ENCODE results near the gene NSMCE3.
"Not testable (repeated sequence)": the region's sequence is repeated elsewhere in the genome, so short reads cannot be mapped to it uniquely, and the experiment has no call there.

Gene NSMCE3

DNA sequence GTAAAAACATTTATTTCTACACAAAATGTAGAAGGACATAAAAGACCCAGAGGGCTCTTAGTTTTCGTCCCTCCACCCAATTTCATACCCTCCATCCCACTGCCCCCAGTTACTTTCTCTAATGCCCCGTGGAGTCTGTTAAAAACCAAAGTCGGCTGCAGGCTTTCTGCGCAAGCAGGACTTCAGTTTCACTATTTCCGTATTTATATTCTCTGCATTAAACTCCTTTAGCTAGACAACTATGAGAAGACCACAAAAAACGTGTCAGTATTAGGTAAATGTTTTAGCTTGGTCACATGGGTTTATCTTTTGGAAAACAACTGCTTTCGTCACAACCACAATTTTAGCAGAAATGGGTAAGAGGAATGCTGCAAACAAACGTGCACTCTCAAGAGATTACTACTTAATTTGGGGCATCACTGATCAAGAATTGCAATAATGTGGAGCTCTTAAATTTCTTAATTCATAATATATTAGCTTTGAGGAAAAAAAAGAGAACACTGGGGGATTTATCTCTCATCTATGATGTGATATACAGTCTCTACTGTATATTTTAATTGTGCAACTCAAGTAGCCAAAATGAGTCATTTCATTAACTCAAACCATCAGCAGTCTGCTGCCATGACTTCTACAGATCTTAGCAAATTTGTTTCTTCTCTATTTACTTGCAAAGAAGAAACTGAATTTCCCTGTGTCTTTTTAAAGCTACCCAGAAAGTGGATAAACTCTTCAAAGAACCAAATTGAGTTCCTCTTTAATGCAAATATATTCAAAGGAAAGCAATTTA is 740 bp upstream of the NSMCE3 start:
- peak; percentile 22 for DNase-seq (ENCODE audit: low spot score)

DNA sequence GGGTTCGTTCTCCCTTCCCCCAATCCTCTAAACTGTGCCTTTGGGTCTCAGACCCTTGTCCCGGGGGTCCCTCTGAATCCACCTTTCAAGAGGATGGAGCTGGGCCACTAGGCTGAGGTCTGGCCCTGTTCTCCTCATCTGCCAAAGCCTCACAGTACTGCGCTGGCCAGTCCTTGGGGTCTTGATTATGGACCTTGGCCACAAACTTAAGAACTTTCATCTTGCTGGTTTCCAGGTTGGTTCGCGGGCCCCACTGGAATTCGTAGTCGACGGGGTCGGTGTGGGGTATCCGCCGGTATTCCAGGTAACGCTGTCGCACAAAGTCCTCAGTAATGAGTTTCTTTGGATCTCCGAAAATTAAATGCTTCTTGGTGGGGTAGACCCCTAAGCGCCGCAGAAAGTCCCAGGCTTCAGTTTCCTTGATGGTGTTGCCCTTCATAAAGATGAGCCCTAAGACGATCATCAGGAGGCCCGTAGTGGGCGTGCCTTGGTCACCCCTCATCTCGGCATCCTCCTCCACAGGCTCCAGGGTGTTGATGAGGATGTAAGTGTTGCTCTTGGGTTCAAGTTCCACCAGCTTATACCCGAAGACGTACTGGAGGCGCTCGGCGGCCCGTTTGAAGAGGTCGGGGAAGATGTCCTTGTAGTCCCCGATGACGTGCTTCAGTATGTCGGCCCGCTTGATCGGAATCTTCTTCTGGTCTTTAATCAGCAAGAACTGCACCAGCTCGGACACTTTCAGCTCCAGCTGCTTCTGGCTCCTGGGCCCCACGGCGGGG is 727 bp downstream of the NSMCE3 start:
- DNase-seq (ENCODE audit: low spot score): peak; percentile 52

DNA sequence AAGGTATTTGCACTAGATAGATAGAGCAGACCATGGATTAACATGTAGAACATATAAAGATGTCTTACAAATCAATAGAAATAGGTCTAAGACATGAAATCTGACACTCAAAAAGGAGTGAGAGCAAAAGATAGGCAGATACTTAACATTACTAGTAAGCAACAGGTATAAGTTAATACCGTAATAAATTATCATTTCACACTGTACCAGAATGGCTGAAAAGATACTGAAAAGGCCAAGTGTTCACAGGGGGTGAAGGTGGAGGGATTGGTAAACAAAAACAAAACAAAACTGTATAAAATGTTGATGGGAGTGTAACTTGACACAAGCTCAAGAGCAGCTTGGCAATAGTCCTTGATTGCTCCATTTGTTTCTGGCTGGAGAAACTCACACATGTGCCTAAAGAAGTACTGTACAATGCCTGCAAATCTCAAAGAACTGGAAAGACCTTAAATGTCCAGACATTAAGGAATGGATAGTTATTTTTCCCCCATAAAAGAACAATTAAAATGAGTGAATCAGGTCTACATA is 3.5 kb downstream of the NSMCE3 start:
- no peak for DNase-seq (ENCODE audit: low spot score)

DNA sequence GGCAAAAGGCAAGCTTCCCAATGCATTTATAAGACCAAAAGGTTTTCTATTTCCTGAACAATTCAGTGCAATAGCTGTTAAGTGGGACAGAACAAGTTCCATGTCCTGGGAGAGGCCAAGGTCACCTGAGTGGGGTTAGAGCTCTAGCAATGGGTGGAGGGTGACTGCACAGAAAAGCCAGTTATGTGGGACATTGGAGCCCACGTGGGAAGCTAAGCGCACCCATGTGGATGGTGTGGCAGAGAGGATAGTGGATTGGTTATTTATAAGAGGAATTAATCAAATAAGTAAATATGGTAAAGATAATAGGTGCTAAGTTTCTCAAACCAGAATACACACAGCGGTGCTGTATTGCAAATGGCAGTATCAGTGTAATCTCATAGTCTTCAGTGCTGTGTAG is 6.3 kb downstream of the NSMCE3 start:
- no peak for DNase-seq (ENCODE audit: low spot score)

DNA sequence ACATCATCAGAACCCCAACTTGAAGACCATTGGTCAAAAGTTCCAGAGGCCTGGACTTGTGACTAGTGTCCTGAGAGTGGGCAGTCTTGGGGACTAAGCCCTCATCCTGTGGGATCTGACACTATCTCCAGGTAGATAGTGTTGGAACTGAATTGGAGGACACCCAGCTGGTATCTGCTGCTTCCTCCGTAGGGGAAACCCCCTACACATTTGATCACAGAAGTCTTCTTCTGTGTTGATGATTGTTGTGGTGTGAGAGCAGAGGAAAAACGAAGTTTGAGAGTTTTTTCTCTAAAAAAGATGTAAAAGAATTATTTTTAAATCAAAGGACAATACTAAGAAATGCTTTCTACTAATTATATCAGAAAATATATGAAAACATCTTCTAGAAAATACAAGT is 6.9 kb downstream of the NSMCE3 start:
- no peak for DNase-seq (ENCODE audit: low spot score)

DNA sequence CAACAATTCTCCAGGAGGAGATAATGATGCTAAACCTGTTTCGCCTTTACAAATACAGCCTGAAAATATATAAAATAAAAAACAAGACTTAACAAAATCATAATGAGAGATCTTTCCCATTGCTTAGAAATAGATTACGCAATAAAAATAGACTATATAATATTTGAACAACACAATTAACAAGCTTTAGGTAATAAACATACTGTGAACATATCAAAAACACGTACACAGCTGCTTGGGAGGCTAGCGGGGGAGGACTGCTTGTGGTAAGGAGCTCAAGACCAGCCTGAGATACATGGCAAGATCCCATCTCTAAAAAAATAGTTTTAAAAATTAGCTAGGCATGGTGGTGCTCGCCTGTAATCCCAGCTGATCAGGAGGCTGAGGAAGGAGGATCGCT is 8.7 kb downstream of the NSMCE3 start:
- no peak for DNase-seq (ENCODE audit: low spot score)

DNA sequence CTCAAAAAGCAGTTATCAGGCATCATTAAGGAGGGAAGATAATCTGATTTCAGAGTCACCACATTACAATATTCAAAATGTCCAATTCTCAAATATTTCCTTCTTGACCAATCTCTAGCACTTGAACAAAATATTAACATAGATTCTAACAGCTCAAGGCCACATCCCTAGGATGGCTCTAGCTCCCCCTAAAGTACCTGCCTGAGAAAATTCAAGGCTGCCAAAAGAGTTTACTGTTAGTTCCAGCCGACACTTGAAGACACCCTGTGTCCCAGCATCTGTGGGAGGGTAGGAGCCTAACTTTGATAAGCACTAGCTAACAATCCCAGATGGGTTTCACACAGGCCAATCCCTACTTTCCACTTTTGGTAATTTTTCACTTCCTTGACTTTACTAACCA is 10.4 kb downstream of the NSMCE3 start:
- DNase-seq (ENCODE audit: low spot score): no peak

DNA sequence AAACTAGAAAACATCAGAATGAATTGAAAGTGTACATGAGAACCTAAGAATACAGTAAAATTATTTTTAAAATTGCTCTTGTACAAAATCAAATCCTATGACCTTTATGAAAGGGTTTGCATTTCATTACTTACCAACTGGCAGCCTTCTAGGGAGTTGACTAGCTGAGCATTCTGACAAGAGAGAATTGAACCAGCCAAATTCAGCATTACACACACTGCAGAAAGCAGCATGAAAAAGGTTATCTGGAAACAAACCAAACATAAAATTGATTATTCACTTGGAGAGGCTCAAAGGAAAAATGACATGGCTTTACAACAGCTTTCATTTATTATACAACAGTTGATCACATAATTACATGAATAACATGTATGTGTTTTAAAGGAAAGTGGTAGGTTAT is 17.4 kb downstream of the NSMCE3 start:
- no peak for DNase-seq (ENCODE audit: low spot score)

DNA sequence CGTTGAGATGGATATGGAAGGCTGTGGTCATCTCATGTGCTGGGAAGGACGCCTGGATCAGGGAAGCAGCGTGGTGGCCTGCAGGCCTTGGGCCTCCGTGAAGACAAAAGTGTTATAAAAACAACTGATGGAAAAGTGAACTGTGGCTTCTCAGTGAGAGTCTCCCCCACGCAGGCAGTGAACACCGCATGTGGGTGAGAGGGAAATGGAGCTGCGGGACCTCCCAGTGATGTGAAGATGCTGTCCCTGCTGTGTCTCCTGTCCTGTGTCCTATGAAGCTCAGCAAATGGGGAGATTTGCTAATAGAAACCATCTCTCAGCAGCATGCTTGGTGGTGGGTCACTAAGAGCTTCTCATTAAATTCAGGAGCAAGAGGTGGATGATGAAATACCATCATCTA is 25.1 kb downstream of the NSMCE3 start:
- DNase-seq (ENCODE audit: low spot score): no peak

DNA sequence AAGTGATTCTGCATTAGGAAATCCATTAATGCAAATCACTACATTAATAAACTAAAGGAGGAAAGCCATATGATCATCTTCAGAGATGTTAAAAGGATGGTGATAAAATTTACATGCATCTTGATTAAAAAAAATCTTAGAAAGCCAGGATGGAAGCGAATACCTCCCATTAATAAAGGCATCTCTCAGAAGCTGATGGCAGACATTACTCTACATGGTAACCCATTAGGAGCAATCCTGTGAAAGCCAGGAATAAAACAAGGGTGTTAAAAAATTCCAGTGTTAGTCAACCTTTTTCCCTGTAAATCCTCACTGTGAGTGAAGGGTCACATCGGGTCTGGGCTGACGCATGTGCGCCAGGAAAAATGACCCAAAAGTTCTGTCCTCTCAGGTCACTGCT is 25.5 kb downstream of the NSMCE3 start:
- DNase-seq (ENCODE audit: low spot score): no peak

DNA sequence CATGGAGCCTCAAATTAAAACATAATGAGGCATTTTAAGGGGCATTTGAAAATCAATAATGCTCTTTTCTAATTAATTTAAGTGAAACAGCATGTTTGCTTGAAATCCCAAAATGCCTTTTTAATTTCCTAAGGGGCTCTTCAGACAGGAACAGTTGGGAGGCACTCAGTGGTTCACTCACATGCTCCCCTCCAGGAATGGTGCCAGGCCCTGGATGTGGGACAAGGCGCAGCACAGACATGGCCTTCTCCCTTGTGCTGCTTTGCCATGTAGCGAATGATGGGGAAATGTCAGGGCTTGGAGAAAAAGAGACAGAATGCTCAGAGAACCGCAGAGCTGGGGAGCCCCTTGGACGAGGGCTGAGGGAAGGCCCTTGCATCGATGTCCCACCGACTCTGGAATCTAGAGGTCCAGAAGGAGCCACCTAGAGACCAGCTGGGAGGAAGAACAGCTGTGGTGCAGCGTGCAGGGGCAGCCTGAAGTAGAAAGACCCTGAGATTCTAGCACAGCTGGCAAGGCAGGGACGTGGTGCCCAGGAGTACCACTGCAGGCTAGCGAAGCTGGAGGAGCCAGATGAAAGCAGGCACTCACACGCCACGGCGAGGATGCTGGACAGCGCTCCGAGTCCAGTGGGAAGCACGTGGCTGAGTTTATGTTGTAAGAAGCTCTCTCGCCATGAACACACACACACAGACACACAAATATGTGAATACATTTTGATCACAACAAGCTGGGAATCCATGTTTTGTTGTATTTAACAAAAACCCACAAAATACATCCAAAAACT is 27.0 kb downstream of the NSMCE3 start:
- no peak for DNase-seq (ENCODE audit: low spot score)

DNA sequence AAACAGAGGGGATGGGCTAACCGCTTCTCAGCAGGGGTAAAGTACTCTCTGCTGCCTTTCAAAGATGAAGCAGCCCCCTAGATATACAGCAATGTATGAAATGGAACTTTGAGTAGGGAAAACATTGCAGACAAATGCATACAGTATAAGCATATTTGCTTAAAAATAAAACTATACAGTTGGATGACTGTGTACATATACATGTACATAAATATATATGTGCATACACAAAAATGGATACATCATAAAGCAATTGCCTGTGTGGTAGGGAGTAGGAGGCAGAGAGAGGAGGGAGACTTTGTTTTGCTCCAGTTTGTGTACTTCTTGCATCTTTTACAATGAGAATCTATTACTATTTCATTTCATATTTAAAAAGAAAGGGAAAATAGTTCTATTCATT is 28.4 kb downstream of the NSMCE3 start:
- DNase-seq (ENCODE audit: low spot score): no peak

DNA sequence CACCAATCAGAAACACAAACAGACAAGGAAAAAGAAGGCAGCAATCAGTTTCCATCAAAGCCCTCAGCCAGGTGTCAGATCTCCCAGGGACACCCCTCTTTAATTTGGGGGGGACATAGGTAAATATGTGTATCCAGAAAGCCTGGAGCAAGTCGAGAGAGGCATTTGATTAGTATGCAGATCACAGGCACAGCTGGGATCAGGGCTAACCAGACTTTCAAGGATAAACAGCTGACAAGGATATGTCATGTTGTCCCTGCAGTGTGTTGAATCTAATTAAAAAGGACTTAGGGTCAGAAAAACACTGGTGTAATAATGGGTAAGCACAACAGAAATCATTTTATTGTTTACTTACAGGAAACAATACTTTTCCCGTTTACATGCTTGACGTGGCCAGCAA is 30.2 kb downstream of the NSMCE3 start:
- no peak for DNase-seq (ENCODE audit: low spot score)

DNA sequence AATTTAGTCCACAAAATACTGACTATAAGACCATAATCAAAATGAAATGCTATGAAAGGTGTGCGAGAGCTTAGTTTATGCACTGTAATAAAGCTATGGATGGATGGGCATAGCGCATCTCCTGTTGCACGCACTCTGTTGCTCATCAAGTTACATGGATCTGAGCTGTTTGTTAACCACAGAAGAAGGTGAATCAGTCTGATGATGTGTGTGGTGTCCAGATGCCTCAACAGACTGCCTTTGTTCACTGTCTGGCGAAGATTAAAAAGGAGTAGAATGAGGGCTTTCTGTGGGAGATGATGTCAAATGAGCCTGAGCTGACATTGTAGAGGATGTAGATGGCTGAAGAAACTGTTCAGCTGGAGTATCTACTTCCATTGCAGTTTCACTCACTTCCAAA is 36.1 kb downstream of the NSMCE3 start:
- no peak for DNase-seq (ENCODE audit: low spot score)

DNA sequence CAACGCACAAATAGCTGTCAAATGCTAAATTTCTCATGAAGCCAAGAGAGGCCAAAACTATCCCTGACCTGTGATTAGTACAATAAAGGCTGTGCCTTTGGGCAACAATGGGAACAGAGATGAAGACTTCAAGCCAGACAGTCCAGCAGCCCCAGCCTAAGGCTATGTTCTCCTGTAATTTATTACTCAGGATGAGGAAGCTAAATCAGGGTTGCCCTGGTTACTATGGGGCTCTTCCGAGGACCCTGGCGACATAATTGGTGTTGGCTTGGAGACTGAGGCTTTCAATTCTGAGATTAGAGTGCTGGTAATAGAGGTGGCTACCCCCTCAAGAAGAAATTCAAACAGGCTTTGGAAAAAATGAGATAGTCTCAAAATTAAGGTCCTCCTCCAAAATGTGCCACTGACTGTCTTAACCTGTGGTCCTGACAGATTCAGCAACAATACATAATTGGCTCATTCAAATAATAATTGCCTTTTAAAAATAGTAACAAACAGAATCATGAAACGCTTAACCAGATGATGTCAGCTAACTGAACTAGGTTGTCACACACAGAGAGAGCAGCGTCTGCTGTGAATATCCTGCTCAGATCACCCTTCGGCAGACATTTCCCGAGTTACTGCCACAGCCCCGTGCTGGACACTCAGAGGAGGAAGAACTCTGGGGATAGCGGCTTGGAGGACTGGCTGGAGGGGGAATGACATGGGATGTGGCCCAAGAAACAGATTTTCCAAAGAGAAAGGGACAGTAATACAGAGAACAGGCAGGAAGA is 43.0 kb downstream of the NSMCE3 start:
- no peak for DNase-seq (ENCODE audit: low spot score)

DNA sequence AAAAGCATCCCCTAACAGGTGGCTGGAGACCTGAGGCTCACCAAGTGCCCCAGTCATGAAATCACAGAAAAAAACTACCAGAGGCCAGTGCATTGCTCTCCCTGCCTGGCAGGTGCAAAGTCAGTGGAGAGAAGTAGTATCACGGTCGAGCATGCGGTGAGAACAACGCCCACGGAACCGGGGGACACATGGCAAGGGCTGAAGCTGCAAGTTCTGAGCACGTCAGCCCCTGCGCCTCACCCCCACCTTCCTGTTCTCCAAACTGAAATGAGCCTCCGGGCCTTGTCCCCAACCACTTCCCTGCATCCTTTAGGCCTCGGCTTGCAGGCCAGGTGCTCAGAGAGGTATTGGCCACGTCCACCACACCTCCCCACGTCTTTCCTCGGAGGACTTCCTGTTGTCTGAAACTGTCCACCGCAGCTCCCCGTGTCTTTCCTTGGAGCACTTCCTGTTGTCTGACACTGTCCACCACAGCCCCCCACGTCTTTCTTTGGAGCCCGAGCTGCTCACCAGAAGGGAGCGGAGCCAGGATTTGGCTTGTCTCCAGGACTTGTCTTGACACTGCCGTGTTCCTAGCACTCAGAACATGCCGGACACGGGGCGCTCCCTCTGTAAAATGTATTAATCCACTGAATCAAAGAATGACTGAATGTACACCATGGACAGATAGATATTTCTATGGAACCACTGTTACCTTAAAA is 43.9 kb downstream of the NSMCE3 start:
- no peak for DNase-seq (ENCODE audit: low spot score)

DNA sequence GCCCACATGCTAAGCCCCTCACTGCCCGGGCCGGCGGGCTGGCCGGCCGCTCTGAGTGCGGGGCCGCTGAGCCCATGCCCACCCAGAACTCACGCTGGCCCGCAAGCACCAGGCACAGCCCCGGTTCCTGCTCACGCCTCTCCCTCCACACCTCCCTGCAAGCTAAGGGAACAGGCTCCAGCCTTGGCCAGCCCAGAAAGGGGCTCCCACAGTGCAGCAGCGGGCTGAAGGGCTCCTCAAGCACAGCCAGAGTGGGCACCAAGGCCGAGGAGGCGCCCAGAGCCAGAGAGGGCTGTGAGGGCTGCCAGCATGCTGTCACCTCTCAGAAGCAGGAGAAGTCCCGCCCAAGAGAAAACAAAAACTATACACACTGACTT is 44.6 kb downstream of the NSMCE3 start:
- not testable (repeated sequence) for DNase-seq (ENCODE audit: low spot score)

DNA sequence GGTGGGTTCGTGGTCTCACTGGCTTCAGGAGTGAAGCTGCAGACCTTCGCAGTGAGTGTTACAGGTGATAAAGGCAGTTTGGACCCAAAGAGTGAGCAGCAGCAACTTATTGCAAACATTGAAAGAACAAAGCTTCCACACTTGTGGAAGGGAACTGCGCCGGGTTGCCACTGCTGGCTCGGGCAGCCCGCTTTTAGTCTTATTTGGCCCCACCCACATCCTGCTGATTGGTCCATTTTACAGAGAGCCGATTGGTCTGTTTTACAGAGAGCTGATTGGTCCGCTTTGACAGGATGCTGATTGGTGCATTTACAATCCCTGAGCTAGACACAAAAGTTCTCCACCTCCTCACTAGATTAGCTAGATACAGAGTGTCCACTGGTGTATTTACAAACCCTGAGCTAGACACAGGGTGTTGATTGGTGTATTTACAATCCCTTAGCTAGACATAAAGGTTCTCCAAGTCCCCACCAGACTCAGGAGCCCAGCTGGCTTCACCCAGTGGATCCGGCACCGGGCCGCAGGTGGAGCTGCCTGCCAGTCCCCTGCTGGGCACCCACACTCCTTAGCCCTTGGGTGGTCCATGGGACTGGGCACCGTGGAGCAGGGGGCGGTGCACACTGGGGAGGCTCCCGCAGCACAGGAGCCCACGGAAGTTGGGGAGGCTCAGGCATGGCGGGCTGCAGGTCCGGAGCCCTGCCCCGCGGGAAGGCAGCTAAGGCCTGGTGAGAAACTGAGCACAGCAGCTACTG is 45.2 kb downstream of the NSMCE3 start:
- not testable (repeated sequence) for DNase-seq (ENCODE audit: low spot score)

DNA sequence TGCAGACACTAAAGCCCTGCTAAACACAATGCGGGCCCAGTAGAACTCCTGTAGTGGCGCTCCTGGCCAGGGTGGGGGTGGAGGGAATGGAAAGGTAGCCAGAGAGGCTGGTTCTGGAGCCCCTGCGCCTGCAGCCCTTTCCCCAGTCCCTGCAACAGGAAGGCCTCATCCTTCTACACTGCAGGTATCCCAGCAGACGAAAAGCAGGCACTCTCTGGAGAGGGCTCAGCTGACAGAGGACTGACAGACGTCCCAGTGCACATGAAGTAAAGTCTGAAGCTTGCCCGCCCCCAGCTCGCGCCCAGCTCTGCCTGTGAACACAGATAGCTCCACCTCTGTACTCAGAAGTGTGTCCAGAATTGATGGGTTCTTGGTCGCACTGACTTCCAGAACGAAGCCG is 46.0 kb downstream of the NSMCE3 start:
- DNase-seq (ENCODE audit: low spot score): no peak

DNA sequence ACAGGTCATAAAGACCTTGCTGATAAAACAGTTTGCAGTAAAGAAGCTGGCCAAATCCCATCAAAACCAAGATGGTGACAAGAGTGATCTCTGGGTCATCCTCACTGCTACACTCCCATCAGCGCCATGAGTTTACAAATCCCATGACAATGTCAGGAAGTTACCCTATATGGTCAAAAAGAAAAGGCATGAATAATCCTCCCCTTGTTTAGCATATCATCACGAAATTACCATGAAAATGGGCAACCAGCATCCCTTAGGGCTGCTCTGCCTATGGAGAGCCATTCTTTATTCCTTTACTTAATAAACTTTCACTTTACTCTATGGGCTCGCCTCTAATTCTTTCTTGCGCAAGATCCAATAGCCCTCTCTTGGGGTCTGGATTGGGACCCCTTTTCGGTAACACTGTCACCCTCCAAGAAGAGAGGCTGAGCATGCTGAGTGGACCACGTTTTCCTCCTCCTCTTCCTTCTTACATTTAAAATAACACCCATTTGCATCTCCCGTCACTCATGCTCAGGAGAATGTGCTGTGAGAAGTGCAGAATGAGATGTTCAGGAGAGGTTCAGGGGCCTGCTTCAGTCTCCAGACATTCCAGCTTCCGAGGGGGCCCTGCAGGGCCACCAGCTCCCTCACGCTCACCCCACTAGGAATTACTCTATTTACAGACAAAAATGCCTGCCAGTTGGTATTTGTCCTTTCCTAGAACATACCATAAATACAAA is 47.3 kb downstream of the NSMCE3 start:
- DNase-seq (ENCODE audit: low spot score): no peak
